ENCODE results near the gene CMSS1. TPM values are rescaled to one million over a fixed set of nuclear protein-coding genes. Genes with fewer than 3 reads are reported as not detected.
"Not testable (repeated sequence)": the region's sequence is repeated elsewhere in the genome, so short reads cannot be mapped to it uniquely, and the experiment has no call there.

CMSS1 gene
- total RNA-seq, 1 experiment from 2014 or later: 48.9 TPM

DNA sequence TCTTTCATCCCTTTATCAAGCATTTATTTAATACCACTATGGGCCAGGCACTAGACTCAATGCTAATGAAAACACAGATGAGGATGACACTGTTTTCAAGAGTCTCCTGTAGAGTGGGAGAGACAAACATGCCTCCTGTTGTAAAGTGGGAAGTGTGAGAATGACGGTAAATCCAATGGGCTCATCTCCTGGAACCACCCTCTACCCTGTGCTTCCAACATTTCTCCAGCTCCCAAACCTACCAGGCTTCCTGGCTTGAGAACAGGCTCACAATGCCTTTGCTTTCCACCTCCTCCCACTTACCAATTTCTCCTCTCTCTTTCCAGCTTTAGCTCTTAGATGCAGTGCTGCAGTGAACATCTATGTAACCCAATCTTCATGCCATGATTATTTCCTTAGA is 389.0 kb downstream of the CMSS1 start:
- no peak for DNase-seq
- H3K4me3 ChIP-seq: no peak overlapping the region
- H3K36me3 ChIP-seq: no peaks in the 10 kb centered on the region
- peaks cover 5% of the 10 kb centered on the region for H3K9me3 ChIP-seq
- H3K27me3 ChIP-seq: no peaks in the 10 kb centered on the region

DNA sequence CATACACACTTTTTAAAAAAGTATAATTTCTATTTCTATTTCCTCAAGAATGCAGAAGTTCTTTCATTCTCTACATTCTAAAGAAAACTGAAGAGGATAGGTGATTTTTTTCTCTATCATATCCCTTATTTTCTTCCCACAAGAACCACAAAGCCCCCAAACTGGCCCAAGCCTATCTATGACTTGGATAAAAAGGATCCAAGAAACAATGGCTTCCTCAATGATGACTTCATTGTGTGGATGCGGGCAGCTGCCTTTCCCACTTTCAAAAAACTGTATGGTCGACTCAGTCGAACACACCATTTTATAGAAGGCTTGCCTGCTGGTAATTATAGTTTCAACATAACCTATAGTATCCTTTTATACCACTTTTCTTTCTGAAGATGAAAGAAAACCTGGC is 390.2 kb downstream of the CMSS1 start:
- H3K36me3 ChIP-seq: no peaks in the 10 kb centered on the region
- no peak for DNase-seq
- no peak overlapping the region for H3K4me3 ChIP-seq
- H3K9me3 ChIP-seq: peaks cover 5% of the 10 kb centered on the region
- H3K27me3 ChIP-seq: no peaks in the 10 kb centered on the region

DNA sequence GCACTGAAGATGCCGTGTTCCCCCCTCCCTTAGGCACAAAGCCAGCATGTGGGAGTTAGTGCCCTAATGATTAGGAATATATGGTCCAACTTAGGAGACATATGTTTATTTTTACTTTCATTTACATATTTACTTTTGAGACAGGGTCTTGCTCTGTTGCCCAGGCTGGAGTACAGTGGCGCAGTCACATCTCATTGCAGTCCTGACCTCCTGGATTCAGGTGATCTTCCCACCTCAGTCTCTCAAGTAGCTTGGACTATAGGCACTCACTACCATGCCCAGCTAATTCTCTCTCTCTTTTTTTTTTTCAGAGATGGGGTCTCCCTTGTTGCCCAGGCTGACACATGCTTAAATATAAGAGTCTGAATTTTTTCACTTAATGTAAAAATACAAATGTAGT is 391.5 kb downstream of the CMSS1 start:
- no peak for DNase-seq
- Histone ChIP-seq H3K9me3 (no peaks in the 10 kb centered on the region; the same call in 1 of the 2 replicates), H3K36me3 (no peaks in the 10 kb centered on the region), H3K4me3 (no peak overlapping the region), H3K27me3 (no peaks in the 10 kb centered on the region)

DNA sequence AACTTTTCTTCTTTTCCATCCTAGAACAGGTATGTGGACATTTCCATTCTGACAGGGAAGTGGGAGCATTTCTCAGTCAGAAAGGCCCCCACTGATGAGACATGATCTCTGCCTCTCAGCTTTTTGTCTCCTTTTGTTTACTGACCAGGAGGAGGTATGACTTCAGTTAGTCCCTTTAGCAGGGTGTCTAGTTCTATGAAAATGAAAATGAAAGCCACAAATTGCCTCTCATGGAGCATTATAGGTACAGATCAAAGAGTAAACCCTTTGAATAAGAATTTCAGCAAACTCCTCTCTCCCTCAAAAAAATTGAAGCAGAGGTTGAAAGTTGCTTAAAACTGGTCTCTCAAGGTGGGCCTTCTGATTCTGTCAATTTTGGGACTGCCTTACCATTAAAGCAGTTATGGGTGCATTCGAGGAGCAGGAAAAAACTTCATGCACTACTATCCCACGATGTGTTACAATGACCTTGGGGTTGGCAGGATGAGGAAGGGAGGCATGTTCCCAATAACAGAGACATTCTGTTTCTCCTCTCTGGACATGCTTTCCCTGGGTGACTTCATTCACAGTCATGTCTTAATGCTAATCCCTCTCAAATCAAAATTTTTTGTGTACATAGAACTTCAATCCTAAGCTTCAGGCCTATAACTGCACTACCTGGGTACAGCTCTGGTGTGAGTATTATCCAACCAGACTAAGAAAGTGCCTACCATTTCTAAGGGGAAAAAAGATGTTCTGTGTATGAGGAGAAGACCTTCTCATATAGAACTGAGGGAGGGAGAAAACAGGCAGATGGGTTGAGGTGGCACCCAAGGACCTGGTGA is 392.5 kb downstream of the CMSS1 start:
- no peak overlapping the region for H3K4me3 ChIP-seq
- DNase-seq: no peak

DNA sequence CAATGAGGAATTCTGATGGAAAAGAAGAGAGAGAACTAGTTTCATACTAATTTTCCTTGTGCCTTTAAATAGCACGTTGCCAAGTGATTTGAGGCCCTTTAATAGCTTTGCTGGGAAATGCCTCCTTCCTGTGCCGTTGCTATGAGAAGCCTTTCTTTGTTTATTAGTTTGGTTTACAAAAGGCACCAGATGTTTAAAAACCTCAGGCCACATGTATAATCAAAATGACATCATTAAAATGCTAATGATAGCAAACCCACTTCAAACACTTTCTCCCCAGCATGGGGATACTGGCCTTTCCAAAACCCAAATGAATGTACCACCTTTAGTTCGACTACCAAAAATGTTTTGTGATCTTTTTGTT is 393.1 kb downstream of the CMSS1 start:
- DNase-seq: peak; percentile 49
- H3K4me3 ChIP-seq: no peak overlapping the region
- H3K9me3 ChIP-seq: no peaks in the 10 kb centered on the region
- no peaks in the 10 kb centered on the region for H3K27me3 ChIP-seq
- no peaks in the 10 kb centered on the region for H3K36me3 ChIP-seq

More for the DNA sequence above, 392.5 kb downstream of the CMSS1 start:
- Histone ChIP-seq H3K27me3 (no peaks in the 10 kb centered on the region), H3K36me3 (no peaks in the 10 kb centered on the region), H3K9me3 (no peaks in the 10 kb centered on the region)

DNA sequence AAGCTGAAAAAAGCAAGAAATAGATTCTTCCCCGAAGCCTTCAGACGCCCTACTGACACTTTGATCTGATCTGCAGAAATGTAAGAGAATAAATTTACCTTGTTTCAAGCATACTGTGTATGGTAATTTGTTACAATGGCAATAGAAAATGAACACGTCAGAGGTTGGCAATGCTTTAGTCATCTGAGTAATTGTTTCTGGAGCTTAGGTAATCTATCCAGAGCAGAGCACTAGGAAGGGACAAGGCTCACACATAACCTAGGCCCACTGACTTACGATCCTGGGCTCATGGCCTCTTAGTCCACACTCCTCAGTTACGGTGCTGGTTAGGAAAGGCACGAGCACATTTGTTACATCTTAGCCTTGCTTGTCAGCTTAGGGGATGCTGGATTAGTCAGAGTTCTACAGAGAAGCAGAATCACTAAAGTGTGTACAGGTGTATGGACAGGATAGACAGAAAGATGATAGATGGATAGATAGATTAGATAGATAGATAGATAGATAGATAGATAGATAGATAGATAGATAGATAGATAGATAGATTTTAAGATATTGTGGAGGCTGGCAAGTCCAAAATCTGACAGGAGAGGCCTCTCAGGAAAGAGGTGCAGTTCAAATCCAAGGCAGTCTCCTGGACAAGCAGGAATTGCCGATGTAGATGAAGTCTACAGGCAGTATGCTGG is 396.4 kb downstream of the CMSS1 start:
- no peak for DNase-seq
- Histone ChIP-seq H3K36me3 (no peaks in the 10 kb centered on the region), H3K27me3 (no peaks in the 10 kb centered on the region), H3K9me3 (0 out of 2 replicates have a peak, but pooled peaks cover 1% of the 10 kb centered on the region), H3K4me3 (no peak overlapping the region)

DNA sequence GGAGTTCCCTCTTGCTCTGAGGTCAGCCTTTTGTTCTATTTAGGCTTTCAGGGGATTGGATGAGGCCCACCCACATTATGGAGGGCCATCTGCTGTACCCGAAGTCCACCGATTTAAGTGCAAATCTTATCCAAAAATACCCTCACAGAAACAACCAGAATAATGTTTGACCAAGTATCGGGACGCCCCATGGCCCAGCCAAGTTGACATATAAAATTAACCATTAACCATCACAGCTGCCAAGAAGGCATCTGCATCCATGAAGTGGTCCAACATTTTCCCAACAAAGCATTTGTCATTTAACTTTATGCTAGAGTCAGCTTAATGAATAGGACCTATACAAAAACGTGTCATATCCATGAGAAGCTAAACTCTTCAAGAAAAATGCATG is 396.9 kb downstream of the CMSS1 start:
- H3K4me3 ChIP-seq: no peak overlapping the region
- DNase-seq: no peak
- peaks cover 7% of the 10 kb centered on the region; the same call in 1 of the 2 replicates for H3K9me3 ChIP-seq
- H3K27me3 ChIP-seq: no peaks in the 10 kb centered on the region
- H3K36me3 ChIP-seq: no peaks in the 10 kb centered on the region

DNA sequence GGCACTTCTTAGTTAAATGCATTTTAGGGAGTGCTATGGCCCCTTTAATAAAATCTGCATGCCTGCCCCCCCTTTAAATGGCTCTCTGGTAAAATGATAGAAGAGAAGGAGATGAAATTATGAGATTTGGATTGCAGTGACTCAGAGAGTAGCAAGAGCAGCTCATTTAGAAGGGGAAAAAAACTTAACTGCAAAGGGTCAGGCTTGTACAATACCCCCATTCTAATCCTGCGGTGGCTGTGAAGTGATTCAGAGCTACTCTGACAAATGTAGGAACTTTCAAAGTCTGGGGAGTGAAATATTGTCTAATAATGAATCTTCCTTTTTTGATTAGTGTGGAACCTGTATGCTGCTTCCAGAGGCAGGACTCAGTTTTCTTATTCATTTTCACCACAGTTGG is 399.1 kb downstream of the CMSS1 start:
- peaks cover 19% of the 10 kb centered on the region for H3K9me3 ChIP-seq
- no peak overlapping the region for H3K4me3 ChIP-seq
- DNase-seq: no peak
- no peaks in the 10 kb centered on the region for H3K27me3 ChIP-seq
- no peaks in the 10 kb centered on the region for H3K36me3 ChIP-seq

DNA sequence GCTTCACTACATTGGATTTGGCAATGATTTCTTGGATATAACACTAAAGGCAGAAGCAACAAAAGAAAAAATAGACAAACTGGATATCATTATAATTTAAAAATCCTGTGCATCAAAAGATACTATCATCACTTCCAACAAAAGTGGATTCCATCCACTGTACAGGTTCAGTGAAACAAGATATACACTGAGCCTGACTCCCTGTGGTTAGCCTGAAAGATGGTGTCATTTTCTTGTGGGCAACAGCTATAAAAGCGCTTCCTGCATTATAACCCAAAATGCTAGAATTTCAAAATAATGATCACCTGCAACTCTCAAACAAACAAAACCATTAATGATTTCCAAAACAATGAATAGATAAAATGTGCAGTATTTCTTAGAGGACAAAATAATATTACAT is 403.5 kb downstream of the CMSS1 start:
- H3K36me3 ChIP-seq: no peaks in the 10 kb centered on the region
- H3K9me3 ChIP-seq: peaks cover 19% of the 10 kb centered on the region
- no peak overlapping the region for H3K4me3 ChIP-seq
- DNase-seq: no peak
- no peaks in the 10 kb centered on the region for H3K27me3 ChIP-seq

DNA sequence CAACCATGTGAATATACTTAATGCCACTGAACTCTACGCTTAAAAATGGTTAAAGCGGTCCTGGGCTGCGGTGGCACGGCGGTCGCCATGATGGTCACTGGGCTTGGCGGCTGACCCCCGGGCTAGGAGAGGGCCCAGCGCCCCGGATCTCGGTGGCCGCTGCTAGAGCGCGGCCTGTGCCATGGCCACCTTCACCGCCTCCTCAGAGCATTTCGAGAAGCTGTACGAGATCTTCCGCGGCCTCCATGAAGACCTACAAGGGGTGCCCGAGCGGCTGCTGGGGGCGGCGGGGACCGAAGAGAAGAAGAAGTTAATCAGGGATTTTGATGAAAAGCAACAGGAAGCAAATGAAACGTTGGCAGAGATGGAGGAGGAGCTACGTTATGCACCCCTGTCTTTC is 407.5 kb downstream of the CMSS1 start:
- no peaks in the 10 kb centered on the region for H3K36me3 ChIP-seq
- H3K27me3 ChIP-seq: no peaks in the 10 kb centered on the region
- peaks cover 8% of the 10 kb centered on the region for H3K9me3 ChIP-seq
- no peak overlapping the region for H3K4me3 ChIP-seq
- DNase-seq: no peak

DNA sequence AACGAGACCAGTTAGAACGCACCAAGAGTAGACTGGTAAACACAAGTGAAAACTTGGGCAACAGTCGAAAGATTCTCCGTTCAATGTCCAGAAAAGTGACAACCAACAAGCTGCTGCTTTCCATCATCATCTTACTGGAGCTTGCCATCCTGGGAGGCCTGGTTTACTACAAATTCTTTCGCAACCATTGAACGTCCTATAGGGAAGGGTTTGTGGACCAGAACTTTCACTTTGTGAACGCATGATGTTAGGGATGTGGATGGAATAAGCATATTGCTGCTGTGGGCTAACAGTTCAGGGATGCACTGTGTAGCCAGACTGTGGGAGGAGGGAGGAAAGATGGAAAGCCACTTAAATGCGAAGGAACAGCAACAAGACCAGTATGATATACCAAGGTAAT is 408.2 kb downstream of the CMSS1 start:
- Histone ChIP-seq H3K4me3 (no peak overlapping the region), H3K27me3 (no peaks in the 10 kb centered on the region), H3K36me3 (no peaks in the 10 kb centered on the region), H3K9me3 (peaks cover 3% of the 10 kb centered on the region)
- no peak for DNase-seq

DNA sequence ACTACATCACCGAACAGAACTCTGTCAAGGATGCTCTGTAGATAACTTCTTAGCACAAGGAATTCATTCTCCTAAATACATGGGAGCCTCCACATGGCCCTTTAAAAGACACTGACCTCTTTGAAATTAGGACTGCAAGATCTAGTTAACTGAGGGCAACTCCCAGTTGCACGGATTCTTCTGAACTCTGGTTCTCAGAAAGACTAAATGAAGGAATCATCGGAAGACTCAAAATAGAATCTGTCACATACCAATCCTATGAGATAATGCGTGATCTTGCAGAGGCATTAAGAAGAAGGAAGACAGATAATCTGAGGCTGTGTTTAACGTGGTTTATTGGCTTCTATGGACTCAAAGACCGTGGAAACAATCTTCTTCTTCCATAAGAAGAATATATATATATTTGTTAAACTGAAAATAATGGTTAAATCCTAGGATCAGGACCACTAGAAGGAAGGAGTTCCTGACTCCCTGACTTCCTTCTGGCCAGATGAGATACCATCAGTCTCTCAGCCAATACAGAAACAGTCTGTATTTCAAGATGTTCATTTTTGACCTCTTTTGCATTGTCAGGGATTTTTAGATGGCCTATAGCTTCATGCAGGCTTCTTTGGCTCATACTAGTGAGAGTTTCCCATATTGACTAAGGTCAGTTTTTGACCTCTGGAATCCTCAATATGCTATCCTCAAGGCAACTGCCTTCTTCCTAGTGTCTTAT is 409.2 kb downstream of the CMSS1 start:
- no peaks in the 10 kb centered on the region for H3K36me3 ChIP-seq
- H3K27me3 ChIP-seq: no peaks in the 10 kb centered on the region
- DNase-seq: no peak
- H3K4me3 ChIP-seq: no peak overlapping the region
- H3K9me3 ChIP-seq: peaks cover 3% of the 10 kb centered on the region

DNA sequence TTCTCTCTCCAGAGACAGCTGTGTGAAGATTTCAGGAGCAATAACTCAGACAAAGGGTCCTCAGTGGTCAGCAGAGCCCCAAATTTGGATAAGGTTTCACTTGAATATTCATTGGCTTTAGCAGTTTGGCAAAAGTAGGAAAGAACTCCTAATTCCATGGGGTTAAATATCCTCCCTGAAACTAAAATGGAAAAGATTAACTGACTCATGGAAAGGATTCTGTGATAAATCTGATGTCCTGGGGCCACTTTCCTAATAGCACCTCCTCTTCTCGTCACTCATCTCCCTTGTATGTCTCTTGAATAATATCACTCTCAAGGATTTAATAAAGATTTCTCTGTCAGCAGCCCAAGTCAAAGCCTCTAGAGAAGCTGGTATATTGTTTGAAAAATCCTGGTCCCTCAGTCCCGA is 409.9 kb downstream of the CMSS1 start:
- no peaks in the 10 kb centered on the region for H3K27me3 ChIP-seq
- DNase-seq: no peak
- no peak overlapping the region for H3K4me3 ChIP-seq
- H3K36me3 ChIP-seq: no peaks in the 10 kb centered on the region
- H3K9me3 ChIP-seq: peaks cover 3% of the 10 kb centered on the region

DNA sequence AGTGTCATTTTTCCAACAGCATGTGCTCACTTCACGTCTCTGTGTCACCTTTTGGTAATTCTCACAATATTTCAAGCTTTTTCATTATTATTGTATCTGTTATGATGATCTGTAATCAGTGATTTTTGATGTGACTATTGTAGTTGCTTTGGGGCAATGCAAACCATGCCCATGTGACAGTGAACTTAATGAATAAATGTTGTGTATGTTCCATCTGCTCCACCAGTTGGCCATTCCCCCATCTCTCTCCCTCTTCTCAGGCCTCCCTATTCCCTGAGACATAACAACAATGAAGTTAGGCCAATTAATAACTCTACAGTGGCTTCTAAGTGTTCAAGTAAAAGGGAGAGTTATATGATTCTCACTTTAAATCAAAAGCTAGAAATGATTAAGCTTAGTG is 410.6 kb downstream of the CMSS1 start:
- Histone ChIP-seq H3K36me3 (no peaks in the 10 kb centered on the region), H3K4me3 (no peak overlapping the region), H3K9me3 (peaks cover 3% of the 10 kb centered on the region), H3K27me3 (no peaks in the 10 kb centered on the region)
- no peak for DNase-seq

DNA sequence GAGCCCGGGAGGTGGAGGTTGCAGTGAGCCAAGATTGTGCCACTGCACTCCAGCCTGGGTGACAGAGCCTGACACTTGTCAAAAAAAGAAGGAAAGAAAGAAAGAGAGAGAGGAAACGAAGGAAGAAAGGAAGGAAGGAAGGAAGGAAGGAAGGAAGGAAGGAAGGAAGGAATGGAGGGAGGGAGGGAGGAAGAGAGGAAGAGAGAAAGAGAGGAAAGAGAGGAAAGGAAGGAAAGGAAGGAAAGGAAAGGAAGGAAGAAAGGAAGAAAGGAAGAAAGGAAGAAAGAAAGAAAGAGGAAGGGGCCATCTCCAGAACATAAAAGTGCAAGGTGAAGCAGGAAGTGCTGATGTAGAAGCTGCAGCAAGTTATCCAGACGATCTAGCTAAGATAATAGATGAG is 411.5 kb downstream of the CMSS1 start:
- not testable (repeated sequence) for H3K27me3 ChIP-seq, H3K4me3 ChIP-seq, H3K9me3 ChIP-seq, H3K36me3 ChIP-seq, DNase-seq

DNA sequence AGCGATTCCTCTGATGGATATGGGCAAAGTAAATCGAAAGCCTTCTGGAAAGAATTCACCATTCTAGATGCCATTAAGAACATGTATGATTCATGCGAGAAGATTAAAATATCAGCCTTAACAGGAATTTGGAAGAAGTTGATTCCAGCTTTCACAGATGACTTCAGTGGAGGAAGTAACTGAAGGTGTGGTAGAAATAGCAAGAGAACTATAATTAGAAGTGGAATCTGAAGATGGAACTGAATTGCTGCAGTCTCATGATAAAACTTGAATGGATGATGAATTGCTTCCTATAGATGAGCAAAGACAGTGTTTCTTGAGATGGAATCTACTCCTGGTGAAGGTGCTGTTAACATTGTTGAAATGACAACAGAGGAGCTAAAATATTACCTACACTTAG is 413.0 kb downstream of the CMSS1 start:
- Histone ChIP-seq H3K9me3 (peaks cover 3% of the 10 kb centered on the region), H3K36me3 (no peaks in the 10 kb centered on the region), H3K4me3 (no peak overlapping the region), H3K27me3 (no peaks in the 10 kb centered on the region)
- DNase-seq: no peak

Measured in MG63 (cell line).